HEK293 (cell line): ENCODE measurements around the gene STRBP.

Experiments
- CTCF ChIA-PET: fragments of 350-600 bp; formaldehyde crosslinking; extraction: SDS; loops from one replicate; lab custom pipeline; 2021; ENCODE audit warnings: antibody characterized with exemption; lab: Yijun Ruan, JAX
- POLR2A ChIA-PET: fragments of 300-600 bp; formaldehyde crosslinking; extraction: SDS; loops from one replicate; lab custom pipeline; 2020; ENCODE audit warnings: antibody characterized with exemption, inconsistent platforms; lab: Yijun Ruan, JAX
- H3K27ac ChIP-seq: fragments of 200-500 bp; sonication (Bioruptor generic); 2 replicates; pipeline ENCODE4 v1.5.1; 2014; ENCODE audit warnings: low read depth, low read length, control low read depth, inconsistent platforms; ENCODE audit errors: extremely low read depth
- H3K36me3 ChIP-seq, 2 experiments: fragments of 200-500 bp in 1 of 2; sonication (Bioruptor generic) in 1 of 2; 1 replicate in 1 of 2; 2 replicates in 1 of 2; pipeline ENCODE4 v1.5.1; 2014 to 2017; ENCODE audit warnings: inconsistent platforms in 2 of 2, low read length in 2 of 2; ENCODE audit not compliant: control insufficient read depth in 2 of 2, insufficient read depth in 1 of 2
- H3K4me1 ChIP-seq: fragments of 200-500 bp; sonication (Bioruptor generic); 2 replicates; pipeline ENCODE4 v1.5.1; 2014; ENCODE audit warnings: mild to moderate bottlenecking, low read length, inconsistent platforms; ENCODE audit not compliant: control insufficient read depth, insufficient read depth
- H3K4me3 ChIP-seq: 2 replicates; pipeline ENCODE4 v1.5.1; 2011; ENCODE audit warnings: low read depth, mild to moderate bottlenecking, control low read depth, low read length, moderate library complexity
- H3K9me3 ChIP-seq: fragments of 200-500 bp; sonication (Bioruptor generic); 2 replicates; pipeline ENCODE4 v1.5.1; 2014; ENCODE audit warnings: low read depth, low read length, inconsistent platforms; ENCODE audit not compliant: control insufficient read depth, insufficient read depth
- AEBP2 ChIP-seq: fragments of 450-650 bp; formaldehyde crosslinking; IDR thresholded peaks from 2 replicates; pipeline ENCODE4 v1.5.1; 2016; ENCODE audit warnings: missing biosample characterization, missing genetic modification characterization, borderline replicate concordance
- KLF8 ChIP-seq: fragments of 450-650 bp; formaldehyde crosslinking; IDR thresholded peaks from 2 replicates; pipeline ENCODE4 v1.5.1; 2016; ENCODE audit warnings: missing biosample characterization, missing genetic modification characterization
- TCF7L2 ChIP-seq: IDR thresholded peaks from 2 replicates; pipeline ENCODE4 v1.6.1; 2011; ENCODE audit warnings: low read depth, mild to moderate bottlenecking, inconsistent platforms, low read length, moderate library complexity, borderline replicate concordance
- ZBTB1 ChIP-seq: fragments of 450-650 bp; formaldehyde crosslinking; IDR thresholded peaks from 2 replicates; pipeline ENCODE4 v1.5.1; 2016; ENCODE audit warnings: missing biosample characterization, missing genetic modification characterization
- ZBTB11 ChIP-seq: fragments of 450-650 bp; formaldehyde crosslinking; conservative IDR thresholded peaks from 2 replicates; pipeline ENCODE4 v1.5.1; 2016; ENCODE audit warnings: low read depth, missing biosample characterization, missing genetic modification characterization
- ZFP69B ChIP-seq: fragments of 450-650 bp; formaldehyde crosslinking; IDR thresholded peaks from 2 replicates; pipeline ENCODE4 v1.5.1; 2016; ENCODE audit warnings: missing biosample characterization, missing genetic modification characterization
- ZNF174 ChIP-seq: fragments of 450-650 bp; formaldehyde crosslinking; IDR thresholded peaks from 2 replicates; pipeline ENCODE4 v1.5.0; 2017; ENCODE audit warnings: missing biosample characterization, mild to moderate bottlenecking, missing genetic modification characterization
- ZNF214 ChIP-seq: fragments of 450-650 bp; formaldehyde crosslinking; IDR thresholded peaks from 2 replicates; pipeline ENCODE4 v1.5.1; 2017; ENCODE audit warnings: missing biosample characterization, mild to moderate bottlenecking, missing genetic modification characterization, borderline replicate concordance
- ZNF292 ChIP-seq: fragments of 450-650 bp; formaldehyde crosslinking; IDR thresholded peaks from 2 replicates; pipeline ENCODE4 v1.5.1; 2016; ENCODE audit warnings: low read depth, missing biosample characterization, missing genetic modification characterization, borderline replicate concordance
- ZNF518A ChIP-seq: fragments of 450-650 bp; formaldehyde crosslinking; conservative IDR thresholded peaks from 2 replicates; pipeline ENCODE4 v1.5.1; 2016; ENCODE audit warnings: low read depth, missing biosample characterization, missing genetic modification characterization
- ZNF585B ChIP-seq: fragments of 450-650 bp; formaldehyde crosslinking; IDR thresholded peaks from 2 replicates; pipeline ENCODE4 v1.5.1; 2016; ENCODE audit warnings: missing biosample characterization, missing genetic modification characterization
- ZSCAN16 ChIP-seq: fragments of 450-650 bp; formaldehyde crosslinking; IDR thresholded peaks from 2 replicates; pipeline ENCODE4 v1.5.1; 2016; ENCODE audit warnings: missing biosample characterization, missing genetic modification characterization
- ZSCAN30 ChIP-seq: fragments of 450-650 bp; IDR thresholded peaks from 2 replicates; pipeline ENCODE4 v1.5.1; 2018; ENCODE audit warnings: missing biosample characterization, mild to moderate bottlenecking, missing genetic modification characterization, moderate library complexity

The STRBP gene

GRCh38 chr9:123090198-123090896 is 178.0 kb downstream of the STRBP start:
- POLR2A ChIA-PET: no interaction called here
- no peaks in the 10 kb centered on the region for H3K4me1 ChIP-seq
- CTCF ChIA-PET: interaction anchor here (0.5 to 2.6 kb wide), 5 partner anchors 8 to 610 kb away, joined by 3 to 13 read pairs (median 3); no protein-coding TSS in a partner anchor
- H3K9me3 ChIP-seq: no peaks in the 10 kb centered on the region
- H3K36me3 ChIP-seq: peaks cover 8 to 77% of the 10 kb centered on the region in 2 experiments
- H3K27ac ChIP-seq: no peak overlapping the region
- no peak for TF ChIP-seq ZBTB11
- TF ChIP-seq ZNF585B (tag by site-specific recombination): no peak
- no peak for TF ChIP-seq ZNF518A (tag by site-specific recombination)
- TF ChIP-seq ZNF174 (tag by site-specific recombination): no peak
- TF ChIP-seq AEBP2 (tag by site-specific recombination): no peak
- no peak for TF ChIP-seq ZSCAN30 (tag by site-specific recombination)
- TF ChIP-seq ZNF214 (tag by site-specific recombination): no peak
- TF ChIP-seq ZNF292 (tag by site-specific recombination): no peak
- no peak overlapping the region for H3K4me3 ChIP-seq

GRCh38 chr9:123089790-123090189 is 178.6 kb downstream of the STRBP start:
- no peak overlapping the region for H3K27ac ChIP-seq
- H3K36me3 ChIP-seq: peaks cover 4 to 82% of the 10 kb centered on the region in 2 experiments
- H3K4me1 ChIP-seq: no peaks in the 10 kb centered on the region
- TF ChIP-seq TCF7L2: no peak
- TF ChIP-seq ZFP69B: no peak
- TF ChIP-seq ZSCAN16 (tag by site-specific recombination): no peak
- no peak for TF ChIP-seq KLF8 (tag by site-specific recombination)
- TF ChIP-seq ZBTB1 (tag by site-specific recombination): no peak
- TF ChIP-seq, all 188 proteins: peak for 0
- Histone ChIP-seq H3K9me3 (no peaks in the 10 kb centered on the region), H3K4me3 (no peak overlapping the region)
- ChIA-PET POLR2A (no interaction called here), CTCF (interaction anchor here (0.5 to 2.6 kb wide), 4 partner anchors 8 to 609 kb away, joined by 3 to 13 read pairs (median 4); no protein-coding TSS in a partner anchor)
